GM12875 (cell line): Measurements from ENCODE around the gene OVCA2.

Experiments used
- H3K4me3 ChIP-seq: one replicate; pipeline ENCODE4 v1.5.1; 2011; ENCODE audit warnings: low read depth, low read length, control low read depth
- TF ChIP-seq, protein P1 (sequence below): IDR thresholded peaks from 2 replicates; pipeline ENCODE4 v1.5.1; 2011; ENCODE audit warnings: low read depth, mild to moderate bottlenecking, control low read depth, inconsistent platforms, low read length, moderate library complexity, borderline replicate concordance; ENCODE audit not compliant: insufficient read depth

The OVCA2 gene

DNA sequence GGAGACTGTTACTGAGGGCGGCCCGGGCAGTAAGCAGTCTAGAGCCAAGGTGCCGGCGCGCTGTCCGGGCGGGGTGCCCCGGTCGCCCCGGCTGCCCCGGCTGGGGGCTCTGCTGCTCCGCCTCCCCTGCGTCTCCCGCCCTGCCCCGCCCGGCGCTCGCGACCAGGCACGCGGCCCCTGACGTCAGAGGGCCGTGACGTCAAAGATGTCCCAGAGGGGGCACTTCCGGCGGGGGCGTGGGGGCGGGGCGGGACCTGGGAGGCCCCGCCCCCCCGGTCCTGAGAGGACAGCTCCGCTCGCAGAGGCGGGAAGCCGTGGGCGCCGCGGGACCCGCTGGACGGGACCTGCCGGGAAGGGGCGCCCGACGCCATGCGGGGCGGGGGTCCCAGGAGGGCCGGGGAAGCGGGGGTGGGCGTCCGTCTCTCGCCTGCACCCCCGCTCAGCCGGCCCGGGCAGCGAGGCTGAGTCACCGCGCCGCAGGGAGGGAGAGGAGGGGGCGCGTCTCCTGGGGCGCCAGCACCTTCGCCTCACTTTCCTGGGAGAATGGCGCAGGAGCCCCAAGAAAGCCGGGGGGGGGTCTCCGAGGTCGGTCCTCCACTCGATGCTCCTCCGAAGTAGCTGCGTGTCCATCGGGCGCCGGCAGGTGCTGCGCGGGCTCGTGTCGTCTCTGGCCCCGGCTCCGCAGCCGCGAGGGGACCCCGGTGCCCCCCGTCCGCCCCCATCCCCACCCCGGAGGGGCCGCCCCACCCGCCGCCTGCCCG is 8.7 kb downstream of the OVCA2 start:
- TF ChIP-seq, protein P1, sequence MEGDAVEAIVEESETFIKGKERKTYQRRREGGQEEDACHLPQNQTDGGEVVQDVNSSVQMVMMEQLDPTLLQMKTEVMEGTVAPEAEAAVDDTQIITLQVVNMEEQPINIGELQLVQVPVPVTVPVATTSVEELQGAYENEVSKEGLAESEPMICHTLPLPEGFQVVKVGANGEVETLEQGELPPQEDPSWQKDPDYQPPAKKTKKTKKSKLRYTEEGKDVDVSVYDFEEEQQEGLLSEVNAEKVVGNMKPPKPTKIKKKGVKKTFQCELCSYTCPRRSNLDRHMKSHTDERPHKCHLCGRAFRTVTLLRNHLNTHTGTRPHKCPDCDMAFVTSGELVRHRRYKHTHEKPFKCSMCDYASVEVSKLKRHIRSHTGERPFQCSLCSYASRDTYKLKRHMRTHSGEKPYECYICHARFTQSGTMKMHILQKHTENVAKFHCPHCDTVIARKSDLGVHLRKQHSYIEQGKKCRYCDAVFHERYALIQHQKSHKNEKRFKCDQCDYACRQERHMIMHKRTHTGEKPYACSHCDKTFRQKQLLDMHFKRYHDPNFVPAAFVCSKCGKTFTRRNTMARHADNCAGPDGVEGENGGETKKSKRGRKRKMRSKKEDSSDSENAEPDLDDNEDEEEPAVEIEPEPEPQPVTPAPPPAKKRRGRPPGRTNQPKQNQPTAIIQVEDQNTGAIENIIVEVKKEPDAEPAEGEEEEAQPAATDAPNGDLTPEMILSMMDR, result no peak
- peak overlapping the region; percentile 51 for H3K4me3 ChIP-seq

DNA sequence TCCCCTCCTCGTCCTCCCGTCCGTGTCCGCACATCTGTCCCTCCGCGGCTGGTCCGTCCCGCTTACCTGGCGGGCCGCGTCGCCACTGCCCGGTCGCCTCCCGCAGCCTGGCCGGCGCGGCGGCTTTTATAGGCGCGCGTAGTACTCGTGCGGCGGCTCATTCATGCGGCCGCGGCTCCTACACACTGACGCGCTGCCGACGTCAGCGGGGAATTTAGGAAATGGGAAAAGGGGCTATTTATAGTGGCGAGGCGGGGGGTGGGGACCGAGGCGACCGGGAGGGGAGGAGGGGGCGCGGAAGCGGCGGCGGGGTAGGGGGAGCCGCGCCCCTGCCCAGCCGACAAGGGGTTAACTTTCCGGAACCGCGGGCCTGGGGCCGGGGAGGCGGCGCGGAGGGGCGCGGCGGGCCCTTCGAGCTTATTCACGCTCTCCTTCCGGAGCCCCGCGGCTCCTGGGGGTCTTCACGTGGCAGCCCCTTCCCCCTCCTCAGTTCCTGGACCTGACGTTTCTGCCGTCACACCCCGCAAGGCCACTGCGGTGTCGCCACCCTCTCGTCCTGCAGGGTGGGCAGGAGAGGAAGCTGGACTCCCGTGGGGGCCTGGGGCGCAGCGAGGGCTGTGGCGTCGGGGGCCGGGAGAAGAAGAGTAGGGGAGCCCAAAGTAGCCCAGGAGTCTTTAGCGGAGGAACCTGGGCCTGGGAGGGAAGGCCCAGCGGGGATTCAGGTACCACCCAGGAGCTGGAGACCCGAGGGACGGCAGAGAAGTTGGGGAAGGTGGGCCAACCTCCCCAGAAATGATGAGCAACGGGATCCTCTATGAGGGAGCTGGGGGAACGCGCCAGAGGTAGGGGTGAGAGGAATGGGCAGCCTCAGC is 9.5 kb downstream of the OVCA2 start:
- TF ChIP-seq, protein P1, result no peak
- H3K4me3 ChIP-seq, result peak overlapping the region; percentile 10

DNA sequence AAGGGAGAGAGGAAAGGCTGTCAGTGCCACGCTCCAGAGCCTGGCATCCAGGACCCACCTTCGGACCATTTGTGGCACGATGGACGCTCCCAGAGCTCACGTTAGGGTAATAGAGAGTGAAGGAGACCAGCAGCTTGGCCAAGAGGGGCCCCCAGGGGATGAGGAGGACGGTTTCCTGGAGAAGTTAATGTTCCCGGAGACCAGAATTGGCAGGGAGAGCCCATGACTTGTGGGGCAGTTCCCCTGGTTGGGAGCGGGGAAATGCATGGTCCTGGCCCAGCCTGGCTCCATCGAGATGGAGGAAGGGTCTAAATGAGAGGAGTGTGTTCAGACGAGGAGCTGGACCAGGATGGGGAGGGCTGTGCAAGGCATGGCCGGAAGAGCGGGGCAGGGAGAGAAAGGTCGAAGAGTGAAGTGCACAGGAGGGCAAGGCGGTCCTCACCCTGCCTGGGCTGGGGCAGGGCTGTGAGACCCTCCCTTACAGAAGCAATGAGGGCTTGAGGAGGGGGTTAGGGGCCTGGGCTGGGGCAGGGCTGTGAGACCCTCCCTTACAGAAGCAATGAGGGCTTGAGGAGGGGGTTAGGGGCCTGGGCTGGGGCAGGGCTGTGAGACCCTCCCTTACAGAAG is 10.2 kb downstream of the OVCA2 start:
- TF ChIP-seq, protein P1, result no peak
- H3K4me3 ChIP-seq, result no peak overlapping the region

DNA sequence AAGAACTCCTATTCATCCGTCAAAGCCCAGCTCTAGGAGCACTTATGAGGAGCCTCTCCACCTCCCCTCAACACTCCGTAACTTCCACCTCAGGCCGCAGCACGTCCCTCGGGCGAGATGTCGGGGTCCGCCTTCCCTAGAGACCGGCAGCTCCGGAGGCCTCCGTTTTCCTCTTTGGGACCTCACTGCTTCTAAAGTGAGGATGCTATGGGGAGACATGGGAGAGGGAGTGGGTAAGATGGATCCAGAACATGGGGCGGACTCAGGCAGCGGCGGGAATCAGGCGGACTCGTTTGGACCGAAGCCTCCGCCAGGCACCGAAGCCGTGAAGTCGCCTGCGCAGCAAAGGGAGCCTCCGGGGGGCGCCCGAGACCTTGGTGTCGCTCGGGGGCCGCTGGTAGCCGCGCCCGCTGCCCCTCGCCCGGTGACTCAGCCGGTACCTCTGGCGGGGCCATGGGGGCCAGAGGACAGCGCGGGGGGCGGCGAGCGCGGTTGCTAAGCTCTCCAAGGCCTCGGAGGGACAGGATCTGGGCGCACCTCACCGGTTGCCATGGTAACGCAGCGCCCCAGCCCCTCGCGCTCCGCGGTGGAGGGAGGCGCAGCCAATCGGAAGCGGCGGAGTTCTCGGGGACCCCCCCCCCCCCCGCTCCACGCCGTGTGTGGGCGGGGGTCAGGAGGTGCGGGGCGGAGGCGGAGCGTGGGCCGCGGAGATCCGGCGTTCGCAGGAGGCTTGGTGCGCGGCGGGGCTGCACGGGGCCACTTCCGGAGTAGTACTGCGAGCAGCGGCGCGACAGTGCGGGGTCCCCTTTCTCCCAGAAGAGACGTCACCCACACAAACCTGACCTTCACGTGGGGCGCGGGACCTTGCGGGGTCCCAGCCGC is 11.8 kb downstream of the OVCA2 start:
- TF ChIP-seq, protein P1, result peak; percentile 82
- peak overlapping the region; percentile 93 for H3K4me3 ChIP-seq

DNA sequence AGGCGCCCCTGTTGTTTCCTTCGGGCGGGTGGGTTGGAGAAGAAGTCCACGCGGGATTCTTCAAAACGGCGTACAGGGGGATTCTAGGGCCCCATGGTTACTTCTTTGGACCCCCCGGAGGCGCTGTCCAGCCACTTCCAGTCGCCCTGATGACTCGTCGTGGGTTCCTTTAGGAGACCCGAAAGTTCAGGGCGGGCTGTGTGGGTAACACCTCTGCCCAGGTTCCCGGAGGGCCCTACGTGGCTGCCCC is 12.4 kb downstream of the OVCA2 start:
- TF ChIP-seq, protein P1, result no peak
- H3K4me3 ChIP-seq, result peak overlapping the region; percentile 93

DNA sequence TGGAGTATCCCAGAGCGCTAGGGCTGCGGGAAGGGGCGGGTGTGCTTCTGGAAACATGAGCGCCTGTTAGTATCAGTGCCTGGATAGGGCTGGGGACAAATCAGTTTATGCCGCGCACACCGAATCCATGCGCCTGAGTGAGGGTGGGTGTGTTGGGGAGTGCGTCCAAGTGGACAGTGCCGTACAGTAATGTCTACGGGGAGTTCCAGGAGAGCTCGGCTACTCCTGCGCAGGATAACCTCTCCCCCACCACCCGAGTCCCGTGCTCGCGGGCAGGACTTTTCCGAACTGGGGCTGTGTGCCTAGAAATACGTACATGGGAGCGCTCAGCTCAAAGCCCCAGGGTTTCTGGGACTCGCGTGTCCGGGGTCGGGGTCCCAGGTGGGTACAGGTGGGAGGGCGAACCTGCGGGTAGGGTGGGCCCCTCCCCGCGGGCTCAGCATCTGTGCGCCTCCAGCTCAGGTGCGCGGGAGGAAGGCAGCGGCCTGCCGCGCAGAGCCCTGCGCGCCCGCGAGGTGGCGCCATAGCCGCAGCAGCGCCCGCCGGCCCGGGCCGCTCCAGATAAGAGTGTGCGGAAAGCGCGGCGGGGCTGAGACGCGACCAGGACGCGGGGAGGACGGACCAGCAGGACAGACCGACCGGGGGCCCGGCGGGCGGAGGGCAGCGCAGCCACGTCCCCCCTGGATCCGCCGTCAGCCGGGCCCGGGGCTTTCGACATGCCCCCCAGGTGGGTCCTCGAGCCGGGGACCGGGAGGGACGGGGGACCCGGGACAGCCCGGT is 12.9 kb downstream of the OVCA2 start, which contains the start of gene HIC1:
HIC1 (plus strand) TSS at position 592 of the 780 bp plus-strand sequence. CDS start 1,588 bp downstream, outside the sequence.
- TF ChIP-seq, protein P1, result peak; percentile 94
- peak within 1 kb of the TSS; percentile 93 for H3K4me3 ChIP-seq
